MM.1S (cell line): ENCODE data around the gene PTPRN2.
"Not testable (repeated sequence)": the region's sequence is repeated elsewhere in the genome, so short reads cannot be mapped to it uniquely, and the experiment has no call there.

Experiments
- DNase-seq: peaks from one replicate; pipeline ENCODE4 v3.0.0-alpha.2; 2015
- H2AFZ ChIP-seq: fragments of 300-600 bp; sonication (generic); 2 replicates; pipeline ENCODE4 v1.6.0; 2016; ENCODE audit warnings: antibody characterized with exemption, low read length
- H3F3A ChIP-seq: fragments of 300-600 bp; sonication (generic); 2 replicates; pipeline ENCODE4 v1.6.1; 2016; ENCODE audit warnings: mild to moderate bottlenecking, antibody characterized with exemption, low read length, moderate library complexity, mixed read lengths; ENCODE audit not compliant: insufficient read depth
- H3K27ac ChIP-seq: fragments of 300-600 bp; sonication (generic); 2 replicates; pipeline ENCODE4 v1.5.1; 2016; ENCODE audit warnings: mild to moderate bottlenecking, low read length
- H3K27me3 ChIP-seq: fragments of 300-600 bp; sonication (generic); replicated peaks from 2 replicates; pipeline ENCODE4 v1.6.0; 2016; ENCODE audit warnings: low read length; ENCODE audit not compliant: insufficient read depth
- H3K36me3 ChIP-seq: fragments of 300-600 bp; sonication (generic); replicated peaks from 2 replicates; pipeline ENCODE4 v1.6.1; 2016; ENCODE audit warnings: mild to moderate bottlenecking, low read length, mixed read lengths; ENCODE audit not compliant: insufficient read depth
- H3K4me1 ChIP-seq: fragments of 300-600 bp; sonication (generic); 2 replicates; pipeline ENCODE4 v1.6.1; 2016; ENCODE audit warnings: low read length, mixed read lengths
- H3K4me2 ChIP-seq: fragments of 300-600 bp; sonication (generic); 2 replicates; pipeline ENCODE4 v1.6.0; 2016; ENCODE audit warnings: low read depth, low read length
- H3K4me3 ChIP-seq: fragments of 300-600 bp; sonication (generic); 2 replicates; pipeline ENCODE4 v1.5.1; 2016; ENCODE audit warnings: low read length, mixed read lengths
- H3K79me2 ChIP-seq: fragments of 300-600 bp; sonication (generic); 2 replicates; pipeline ENCODE4 v1.6.1; 2016; ENCODE audit warnings: mixed run types, low read length, mixed read lengths
- H3K9ac ChIP-seq: fragments of 300-600 bp; sonication (generic); 2 replicates; pipeline ENCODE4 v1.6.1; 2016; ENCODE audit warnings: low read length, mixed read lengths
- H3K9me2 ChIP-seq: fragments of 300-600 bp; sonication (generic); replicated peaks from 2 replicates; pipeline ENCODE4 v1.6.1; 2016; ENCODE audit warnings: mild to moderate bottlenecking, low read length, mixed read lengths; ENCODE audit not compliant: insufficient read depth
- H3K9me3 ChIP-seq: fragments of 300-600 bp; sonication (generic); replicated peaks from 2 replicates; pipeline ENCODE4 v1.6.1; 2016; ENCODE audit warnings: mild to moderate bottlenecking, low read length, mixed read lengths; ENCODE audit not compliant: insufficient read depth
- H4K20me1 ChIP-seq: fragments of 300-600 bp; sonication (generic); 2 replicates; pipeline ENCODE4 v1.6.1; 2016; ENCODE audit warnings: mild to moderate bottlenecking, low read length, moderate library complexity, mixed read lengths; ENCODE audit not compliant: insufficient read depth
- EZH2 ChIP-seq: fragments of 300-600 bp; sonication (generic); optimal IDR thresholded peaks from 2 replicates; pipeline ENCODE3; 2017; ENCODE audit warnings: low read depth, mild to moderate bottlenecking, antibody characterized with exemption, low read length, mixed read lengths
- EZH2phosphoT487 ChIP-seq: fragments of 300-600 bp; sonication (generic); IDR thresholded peaks from 2 replicates; pipeline ENCODE4 v1.6.1; 2018; ENCODE audit warnings: antibody characterized with exemption, low read length
- TF ChIP-seq, protein P1 (sequence below): fragments of 300-600 bp; sonication (generic); IDR thresholded peaks from 2 replicates; pipeline ENCODE4 v1.5.1; 2016; ENCODE audit warnings: antibody characterized with exemption, low read length, mixed read lengths

The PTPRN2 gene

DNA sequence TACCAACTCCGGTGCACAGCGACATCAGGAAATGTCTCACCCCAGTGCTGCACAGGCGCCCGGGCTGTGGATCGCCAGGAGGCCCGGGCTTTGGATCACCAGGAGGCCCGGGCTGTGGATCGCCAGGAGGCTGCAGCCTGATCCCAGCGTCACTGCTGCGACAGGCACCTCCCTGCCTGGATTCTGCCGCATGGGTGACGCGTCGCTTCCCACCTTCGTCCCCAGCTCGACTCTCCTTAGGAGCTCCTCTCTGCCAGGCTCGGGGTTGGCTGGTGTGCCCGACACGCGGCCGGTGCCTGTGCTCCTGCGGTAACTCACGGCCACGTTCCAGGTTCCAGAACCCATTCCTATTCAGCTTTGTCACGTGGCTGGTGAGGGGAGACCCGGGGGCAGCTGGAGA, 993.3 kb downstream of the PTPRN2 start:
- no peak overlapping the region for H2AFZ ChIP-seq
- no peak overlapping the region for H3K4me2 ChIP-seq
- H3K27me3 ChIP-seq = peaks cover 86% of the 10 kb centered on the region
- DNase-seq = no peak
- no peaks in the 10 kb centered on the region for H3F3A ChIP-seq
- no peak overlapping the region for H3K9ac ChIP-seq
- no peaks in the 10 kb centered on the region for H3K4me1 ChIP-seq
- no peaks in the 10 kb centered on the region for H3K9me2 ChIP-seq
- no peaks in the 10 kb centered on the region for H4K20me1 ChIP-seq
- H3K27ac ChIP-seq = no peak overlapping the region
- TF ChIP-seq EZH2 (no peak), EZH2phosphoT487 (no peak)
- TF ChIP-seq, protein P1, sequence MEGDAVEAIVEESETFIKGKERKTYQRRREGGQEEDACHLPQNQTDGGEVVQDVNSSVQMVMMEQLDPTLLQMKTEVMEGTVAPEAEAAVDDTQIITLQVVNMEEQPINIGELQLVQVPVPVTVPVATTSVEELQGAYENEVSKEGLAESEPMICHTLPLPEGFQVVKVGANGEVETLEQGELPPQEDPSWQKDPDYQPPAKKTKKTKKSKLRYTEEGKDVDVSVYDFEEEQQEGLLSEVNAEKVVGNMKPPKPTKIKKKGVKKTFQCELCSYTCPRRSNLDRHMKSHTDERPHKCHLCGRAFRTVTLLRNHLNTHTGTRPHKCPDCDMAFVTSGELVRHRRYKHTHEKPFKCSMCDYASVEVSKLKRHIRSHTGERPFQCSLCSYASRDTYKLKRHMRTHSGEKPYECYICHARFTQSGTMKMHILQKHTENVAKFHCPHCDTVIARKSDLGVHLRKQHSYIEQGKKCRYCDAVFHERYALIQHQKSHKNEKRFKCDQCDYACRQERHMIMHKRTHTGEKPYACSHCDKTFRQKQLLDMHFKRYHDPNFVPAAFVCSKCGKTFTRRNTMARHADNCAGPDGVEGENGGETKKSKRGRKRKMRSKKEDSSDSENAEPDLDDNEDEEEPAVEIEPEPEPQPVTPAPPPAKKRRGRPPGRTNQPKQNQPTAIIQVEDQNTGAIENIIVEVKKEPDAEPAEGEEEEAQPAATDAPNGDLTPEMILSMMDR = no peak
- no peaks in the 10 kb centered on the region for H3K36me3 ChIP-seq
- H3K79me2 ChIP-seq = no peaks in the 10 kb centered on the region
- H3K4me3 ChIP-seq = no peak overlapping the region
- no peaks in the 10 kb centered on the region for H3K9me3 ChIP-seq

DNA sequence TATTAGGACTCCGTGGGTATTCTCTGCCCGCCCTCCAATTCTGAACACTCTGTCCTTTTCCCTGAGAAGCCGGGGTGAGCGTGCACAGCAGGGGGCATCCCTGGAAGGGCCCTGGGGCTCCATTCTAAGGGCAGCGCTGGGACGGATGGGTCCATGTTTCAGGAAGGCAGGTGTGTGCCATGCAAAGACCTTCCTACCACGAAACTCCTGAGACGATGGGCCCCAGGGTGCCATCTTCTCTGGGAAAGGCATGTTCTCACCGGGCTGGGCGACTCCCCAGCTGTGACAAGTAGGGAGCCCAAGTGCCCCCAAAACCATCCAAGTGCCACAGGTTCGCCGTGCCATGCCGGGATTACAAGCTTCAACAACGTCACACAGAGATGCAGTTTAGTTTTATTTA, 994.1 kb downstream of the PTPRN2 start:
- Histone ChIP-seq H2AFZ (no peak overlapping the region), H3K9me2 (no peaks in the 10 kb centered on the region), H3K36me3 (no peaks in the 10 kb centered on the region), H3K4me2 (no peak overlapping the region), H3K9me3 (no peaks in the 10 kb centered on the region), H3K27me3 (peaks cover 90% of the 10 kb centered on the region), H3K9ac (no peak overlapping the region), H3K4me3 (no peak overlapping the region), H3K79me2 (no peaks in the 10 kb centered on the region), H3K4me1 (no peaks in the 10 kb centered on the region), H3K27ac (no peak overlapping the region), H3F3A (no peaks in the 10 kb centered on the region), H4K20me1 (no peaks in the 10 kb centered on the region)
- TF ChIP-seq EZH2phosphoT487 (no peak), EZH2 (no peak)
- TF ChIP-seq, protein P1 = no peak
- no peak for DNase-seq

DNA sequence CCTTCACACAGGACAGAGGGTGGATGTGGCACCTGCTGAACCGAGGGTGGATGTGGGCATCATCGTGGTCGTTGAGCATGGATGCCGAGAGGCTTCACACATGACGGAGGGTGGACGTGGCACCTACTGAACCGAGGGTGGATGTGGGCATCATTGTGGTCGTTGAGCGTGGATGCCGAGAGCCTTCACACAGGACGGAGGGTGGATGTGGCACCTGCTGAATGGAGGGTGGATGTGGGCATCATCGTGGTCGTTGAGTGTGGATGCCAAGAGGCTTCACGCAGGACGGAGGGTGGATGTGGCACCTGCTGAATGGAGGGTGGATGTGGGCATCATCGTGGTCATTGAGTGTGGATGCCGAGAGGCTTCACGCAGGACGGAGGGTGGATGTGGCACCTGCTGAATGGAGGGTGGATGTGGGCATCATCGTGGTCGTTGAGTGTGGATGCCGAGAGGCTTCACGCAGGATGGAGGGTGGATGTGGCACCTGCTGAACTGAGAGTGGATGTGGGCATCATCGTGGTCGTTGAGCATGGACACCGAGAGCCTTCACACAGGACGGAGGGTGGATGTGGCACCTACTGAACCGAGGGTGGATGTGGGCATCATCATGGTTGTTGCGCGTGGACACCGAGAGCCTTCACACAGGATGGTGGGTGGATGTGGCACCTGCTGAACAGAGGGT, 994.8 kb downstream of the PTPRN2 start:
- H3K4me3 ChIP-seq, H3K9me2 ChIP-seq: not testable (repeated sequence)

DNA sequence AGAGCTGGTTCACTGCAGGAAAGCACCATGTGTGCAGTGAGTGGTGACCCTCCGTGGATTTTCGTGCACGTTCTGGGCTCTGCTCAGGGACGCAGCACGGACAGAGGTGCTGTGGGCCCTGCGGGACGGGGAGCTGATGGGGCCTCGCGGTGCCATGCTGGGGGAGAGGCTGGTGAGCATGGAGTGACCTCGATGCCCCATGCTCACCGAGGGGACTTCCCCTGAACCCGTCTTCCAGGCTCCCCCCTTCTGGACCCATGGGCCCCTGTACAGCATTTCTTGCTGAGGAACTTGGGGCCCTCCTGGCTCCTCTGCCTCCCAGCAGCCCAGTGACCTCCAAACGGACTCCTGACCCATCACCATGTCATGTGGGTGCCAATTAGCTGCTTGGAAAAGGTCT, 997.1 kb downstream of the PTPRN2 start:
- Histone ChIP-seq H3K4me3 (no peak overlapping the region), H2AFZ (no peak overlapping the region), H3K79me2 (no peaks in the 10 kb centered on the region), H3K4me2 (no peak overlapping the region), H3K27ac (no peak overlapping the region), H3K9me3 (no peaks in the 10 kb centered on the region), H3K9ac (no peak overlapping the region), H4K20me1 (no peaks in the 10 kb centered on the region), H3F3A (no peaks in the 10 kb centered on the region), H3K9me2 (no peaks in the 10 kb centered on the region), H3K27me3 (peaks cover 90% of the 10 kb centered on the region), H3K36me3 (no peaks in the 10 kb centered on the region), H3K4me1 (no peaks in the 10 kb centered on the region)
- TF ChIP-seq EZH2phosphoT487 (no peak), EZH2 (no peak)
- TF ChIP-seq, protein P1 = no peak
- DNase-seq = no peak

More for the DNA sequence above, 994.8 kb downstream of the PTPRN2 start:
- not testable (repeated sequence) for H3K27ac ChIP-seq, H3K79me2 ChIP-seq, H3K4me1 ChIP-seq, H3F3A ChIP-seq, H2AFZ ChIP-seq, H3K4me2 ChIP-seq, DNase-seq, H3K9me3 ChIP-seq, H4K20me1 ChIP-seq, H3K9ac ChIP-seq, H3K36me3 ChIP-seq
- peaks cover 90% of the 10 kb centered on the region for H3K27me3 ChIP-seq
